Nephron (organoid): ENCODE measurements around the gene AMZ1.

Experiments
- H3K27ac Mint-ChIP-seq, 3 experiments: 2 replicates each; pipeline ENCODE4 v1.8.0; 2020; ENCODE audit warnings: mixed read lengths in 3 of 3, mild to moderate bottlenecking in 2 of 3, moderate library complexity in 1 of 3
- H3K27me3 Mint-ChIP-seq: 2 replicates; pipeline ENCODE4 v1.8.0; 2021; ENCODE audit warnings: low read depth, mild to moderate bottlenecking, moderate library complexity, mixed read lengths
- H3K36me3 Mint-ChIP-seq: 2 replicates; pipeline ENCODE4 v1.8.0; 2020; ENCODE audit warnings: low read depth, mixed read lengths
- H3K4me1 Mint-ChIP-seq: 2 replicates; pipeline ENCODE4 v1.8.0; 2020; ENCODE audit warnings: mixed read lengths
- H3K4me3 Mint-ChIP-seq, 3 experiments: 2 replicates each; pipeline ENCODE4 v1.8.0; 2020; ENCODE audit warnings: mild to moderate bottlenecking in 3 of 3, mixed read lengths in 3 of 3, moderate library complexity in 2 of 3
- H3K9me3 Mint-ChIP-seq: 2 replicates; pipeline ENCODE4 v1.8.0; 2020; ENCODE audit warnings: mixed read lengths
- CTCF ChIP-seq, 3 experiments: fragments of 200-600 bp; sonication (generic); IDR thresholded peaks; one replicate each; pipeline ENCODE4 v1.5.0; 2021; ENCODE audit warnings: antibody characterized with exemption in 3 of 3; ENCODE audit not compliant: unreplicated experiment in 3 of 3

AMZ1 gene

GRCh38 chr7:2750004-2750407, 62.0 kb downstream of the AMZ1 start:
- TF ChIP-seq CTCF (IDR thresholded peaks at IDR 0.05; ENCODE audit: unreplicated experiment in 3 of 3), result no peak
- no peak overlapping the region for H3K4me3 Mint-ChIP-seq
- H3K27me3 Mint-ChIP-seq, result no peaks in the 10 kb centered on the region
- H3K36me3 Mint-ChIP-seq, result peaks cover 42% of the 10 kb centered on the region
- peaks cover 29% of the 10 kb centered on the region for H3K9me3 Mint-ChIP-seq
- no peaks in the 10 kb centered on the region for H3K4me1 Mint-ChIP-seq
- H3K27ac Mint-ChIP-seq, result no peak overlapping the region

- Mint-ChIP-seq H3K9me3 (peaks cover 22% of the 10 kb centered on the region), H3K27ac (no peak overlapping the region), H3K4me1 (no peaks in the 10 kb centered on the region), H3K4me3 (no peak overlapping the region), H3K27me3 (no peaks in the 10 kb centered on the region), H3K36me3 (peaks cover 44% of the 10 kb centered on the region)
- TF ChIP-seq CTCF (IDR thresholded peaks at IDR 0.05; ENCODE audit: unreplicated experiment in 3 of 3), result no peak
These were observed 63.1 kb downstream of the AMZ1 start for GRCh38 chr7:2751086-2751485.

GRCh38 chr7:2753148-2753547, 65.1 kb downstream of the AMZ1 start:
- H3K36me3 Mint-ChIP-seq, result peaks cover 51% of the 10 kb centered on the region
- H3K9me3 Mint-ChIP-seq, result peaks cover 10% of the 10 kb centered on the region
- H3K27ac Mint-ChIP-seq, result no peak overlapping the region
- H3K4me3 Mint-ChIP-seq, result no peak overlapping the region
- no peaks in the 10 kb centered on the region for H3K27me3 Mint-ChIP-seq
- peaks cover 18% of the 10 kb centered on the region for H3K4me1 Mint-ChIP-seq
- no peak for TF ChIP-seq CTCF (IDR thresholded peaks at IDR 0.05; ENCODE audit: unreplicated experiment in 3 of 3)

- no peak for TF ChIP-seq CTCF (IDR thresholded peaks at IDR 0.05; ENCODE audit: unreplicated experiment in 3 of 3)
- Mint-ChIP-seq H3K9me3 (peaks cover 10% of the 10 kb centered on the region), H3K4me3 (no peak overlapping the region), H3K27ac (no peak overlapping the region), H3K4me1 (peaks cover 25% of the 10 kb centered on the region), H3K27me3 (no peaks in the 10 kb centered on the region), H3K36me3 (peaks cover 52% of the 10 kb centered on the region)
These were observed 66.1 kb downstream of the AMZ1 start for GRCh38 chr7:2754086-2754485.

- Mint-ChIP-seq H3K36me3 (peaks cover 47% of the 10 kb centered on the region), H3K27me3 (no peaks in the 10 kb centered on the region), H3K27ac (no peak overlapping the region), H3K9me3 (peaks cover 7% of the 10 kb centered on the region), H3K4me3 (no peak overlapping the region), H3K4me1 (peaks cover 33% of the 10 kb centered on the region)
- TF ChIP-seq CTCF (IDR thresholded peaks at IDR 0.05; ENCODE audit: unreplicated experiment in 3 of 3), result no peak
These were observed 66.9 kb downstream of the AMZ1 start for GRCh38 chr7:2754912-2755311.

GRCh38 chr7:2755531-2755930, 67.5 kb downstream of the AMZ1 start:
- peaks cover 41% of the 10 kb centered on the region for H3K36me3 Mint-ChIP-seq

More at GRCh38 chr7:2755531-2755930, 67.5 kb downstream of the AMZ1 start:
- Mint-ChIP-seq H3K27me3 (no peaks in the 10 kb centered on the region), H3K4me1 (peaks cover 39% of the 10 kb centered on the region), H3K9me3 (peaks cover 3% of the 10 kb centered on the region), H3K4me3 (no peak overlapping the region), H3K27ac (peak overlapping the region in 1 of 3 experiments; percentile 34)
- TF ChIP-seq CTCF (IDR thresholded peaks at IDR 0.05; ENCODE audit: unreplicated experiment in 3 of 3), result no peak
